GM21737 (cell line): ENCODE measurements around the gene GASK1B.

Experiments
- ATAC-seq: cut with Tn5 transposase; IDR thresholded peaks from one replicate; pipeline ENCODE4 v1.9.1; 2021; ENCODE audit warnings: mild to moderate bottlenecking, moderate library complexity; ENCODE audit not compliant: unreplicated experiment

Gene GASK1B

DNA sequence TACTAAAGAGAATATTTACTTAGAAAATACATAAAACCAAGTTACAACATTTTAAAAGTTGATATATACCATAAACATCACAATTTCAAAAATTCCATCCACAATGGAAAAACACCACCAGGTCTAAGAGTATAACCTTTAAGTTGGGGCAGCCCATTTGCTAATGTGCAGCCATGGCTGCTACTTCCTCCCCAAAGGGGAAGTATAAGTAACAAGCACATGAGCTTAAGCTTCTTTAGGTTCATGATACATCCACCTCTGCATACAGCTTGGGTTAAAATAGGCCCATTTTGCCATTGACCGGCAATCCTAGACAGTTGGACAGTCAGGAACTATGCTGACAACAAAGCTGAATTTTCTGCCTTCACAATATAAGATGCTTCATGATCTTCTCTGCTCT, 16.6 kb upstream of the GASK1B start:
- no peak for ATAC-seq

DNA sequence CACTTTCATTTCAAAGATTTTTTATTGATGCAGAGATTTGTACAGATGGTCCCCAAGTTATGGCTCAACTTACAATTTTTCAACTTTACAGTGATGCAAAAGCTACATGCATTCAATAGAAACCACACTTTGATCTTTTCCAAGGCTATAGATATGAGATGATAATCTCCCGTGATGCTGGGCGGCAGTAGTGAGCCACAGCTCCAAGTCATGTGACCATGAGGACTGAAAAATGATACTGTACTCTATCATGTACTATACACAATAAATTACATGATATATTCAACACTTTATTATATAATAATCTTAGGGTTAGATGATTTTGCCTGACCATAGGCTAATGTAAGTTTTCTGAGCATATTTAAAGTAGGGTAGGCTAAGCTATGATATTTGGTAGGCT, 14.0 kb upstream of the GASK1B start:
- ATAC-seq = no peak

DNA sequence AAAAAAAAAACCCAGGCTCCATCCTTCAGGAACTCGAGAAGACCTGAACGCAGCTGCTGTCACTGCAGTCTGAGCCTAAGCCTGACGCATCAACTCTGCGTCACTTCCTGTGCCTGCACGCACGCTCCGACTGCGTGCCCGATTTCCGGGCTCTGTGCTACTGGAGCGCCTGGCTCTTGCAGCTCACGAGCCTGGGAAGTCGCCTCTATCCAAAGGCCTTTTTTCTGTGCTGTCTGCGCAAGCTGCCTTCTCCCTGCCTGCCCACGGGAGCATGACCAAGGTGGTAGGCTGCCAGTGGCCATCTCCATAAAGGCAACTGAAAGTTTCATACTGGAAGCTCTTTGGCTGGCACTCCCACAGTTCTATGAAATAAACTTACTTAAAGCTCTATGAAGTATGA, 9.9 kb upstream of the GASK1B start:
- ATAC-seq = no peak

DNA sequence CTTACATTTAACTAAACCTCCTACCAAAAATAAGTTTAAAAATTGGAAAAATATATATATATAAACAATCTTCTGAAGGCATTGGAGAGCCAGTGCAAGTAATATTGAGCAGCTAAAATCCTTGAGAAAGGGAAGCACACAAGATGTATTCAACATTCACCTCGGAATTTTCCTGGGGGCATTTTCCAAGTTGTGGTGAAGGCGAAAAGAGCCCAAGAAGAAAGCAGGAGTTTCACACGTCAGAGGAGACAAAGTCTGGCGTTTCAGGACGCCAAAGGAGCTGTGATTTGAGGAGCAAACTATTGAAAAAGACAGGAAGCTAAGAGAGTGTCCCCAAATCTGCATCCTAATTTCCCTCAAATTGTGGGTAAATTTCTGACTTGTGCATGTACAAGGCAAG, 9.1 kb upstream of the GASK1B start:
- no peak for ATAC-seq

DNA sequence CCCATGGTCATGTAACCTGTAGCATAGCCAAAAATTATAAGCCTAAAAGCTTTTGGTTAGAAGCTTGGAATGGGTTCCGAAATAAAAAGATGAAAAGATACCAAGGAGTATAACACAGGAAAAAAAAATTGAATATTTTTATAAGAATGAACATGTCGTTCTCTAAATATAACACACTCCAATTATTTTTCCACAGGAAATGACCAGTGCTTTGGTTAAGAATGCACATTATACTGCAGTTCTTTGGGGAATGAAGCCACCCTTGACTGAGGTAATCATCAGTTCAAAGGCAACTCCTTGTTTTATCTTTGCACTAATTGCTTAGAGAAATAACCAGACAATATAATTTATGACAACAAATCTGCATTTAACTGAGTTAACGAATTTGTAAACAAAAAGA, 6.6 kb upstream of the GASK1B start:
- ATAC-seq = no peak

DNA sequence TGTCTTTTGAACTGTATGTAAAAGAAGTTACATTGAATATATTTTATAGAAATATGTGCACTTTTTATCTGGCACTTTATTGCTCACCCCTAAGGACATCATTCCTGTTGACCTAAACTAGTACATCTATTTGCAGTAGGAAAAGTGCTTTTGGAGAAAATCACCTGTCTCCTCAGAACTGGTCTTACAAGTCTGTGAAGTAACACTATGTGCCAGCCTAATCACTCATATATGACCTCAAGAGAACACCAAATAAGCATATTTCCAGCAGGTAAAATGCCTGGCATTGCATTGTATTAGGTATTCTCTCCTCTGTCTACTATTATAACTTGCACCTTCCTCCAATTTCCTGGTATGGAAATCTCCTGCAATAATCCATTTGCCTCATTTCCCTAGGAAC, 4.0 kb upstream of the GASK1B start:
- ATAC-seq = no peak

DNA sequence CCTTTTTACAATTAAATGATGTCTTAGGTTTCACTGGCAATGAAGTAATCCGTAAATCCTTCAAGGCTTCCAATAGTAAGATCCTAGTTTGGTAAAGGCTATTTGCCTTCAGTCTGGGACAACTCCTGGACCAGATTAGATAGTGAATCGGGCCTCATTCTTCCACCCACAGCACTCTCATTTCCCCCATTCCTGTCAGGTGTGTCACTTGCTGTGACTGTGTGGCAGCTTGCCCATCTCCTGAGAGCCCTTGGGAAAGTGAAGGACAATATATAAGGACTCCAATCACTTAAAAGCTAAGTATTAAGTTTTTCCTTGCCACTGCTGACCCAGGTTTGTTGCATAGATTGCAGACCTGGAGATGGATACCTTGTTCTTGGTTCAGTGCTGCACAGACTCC, 3.3 kb upstream of the GASK1B start:
- ATAC-seq = no peak

DNA sequence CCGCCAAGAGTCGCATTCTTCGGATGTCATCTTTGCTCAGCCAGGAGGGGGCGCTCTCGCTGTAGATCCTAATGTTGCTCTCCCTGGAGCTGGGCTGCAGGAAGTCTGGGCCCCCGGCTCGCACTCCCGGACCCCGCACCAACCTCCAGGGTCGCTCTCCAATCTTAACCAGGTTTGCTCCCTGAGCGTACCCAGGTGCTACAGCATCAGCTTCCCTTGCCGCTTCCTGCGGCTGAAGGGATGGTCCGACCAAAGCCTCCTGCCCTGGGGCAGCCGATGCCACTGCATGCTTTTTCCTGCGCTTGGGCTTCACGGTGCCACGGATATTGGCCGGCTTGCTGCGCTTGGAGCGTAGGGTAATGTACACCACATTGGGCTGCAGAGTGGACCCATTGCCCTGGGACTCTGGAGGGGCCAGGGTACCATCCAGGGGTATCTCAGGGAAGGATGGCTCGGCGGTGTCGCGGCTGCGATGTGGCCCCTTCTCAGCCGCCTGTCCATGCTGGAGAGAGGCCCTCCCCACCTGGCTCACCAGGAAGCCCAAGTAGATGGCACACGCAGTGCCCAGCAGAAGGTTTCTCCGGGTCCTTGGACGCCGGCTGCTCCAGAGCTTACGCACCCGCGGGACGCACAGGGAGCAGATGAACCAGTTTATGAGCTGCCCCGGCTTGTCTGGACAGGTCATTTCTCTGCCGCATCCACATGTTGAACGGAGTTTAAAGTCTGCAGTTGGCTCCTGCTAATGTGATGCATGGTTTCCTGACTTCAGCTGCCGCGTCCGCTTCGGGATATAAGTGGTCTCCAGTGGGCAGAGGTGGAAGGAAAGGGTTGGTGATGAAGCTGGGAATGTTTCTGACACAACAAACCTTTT, 1.9 kb downstream of the GASK1B start:
- ATAC-seq = no peak

DNA sequence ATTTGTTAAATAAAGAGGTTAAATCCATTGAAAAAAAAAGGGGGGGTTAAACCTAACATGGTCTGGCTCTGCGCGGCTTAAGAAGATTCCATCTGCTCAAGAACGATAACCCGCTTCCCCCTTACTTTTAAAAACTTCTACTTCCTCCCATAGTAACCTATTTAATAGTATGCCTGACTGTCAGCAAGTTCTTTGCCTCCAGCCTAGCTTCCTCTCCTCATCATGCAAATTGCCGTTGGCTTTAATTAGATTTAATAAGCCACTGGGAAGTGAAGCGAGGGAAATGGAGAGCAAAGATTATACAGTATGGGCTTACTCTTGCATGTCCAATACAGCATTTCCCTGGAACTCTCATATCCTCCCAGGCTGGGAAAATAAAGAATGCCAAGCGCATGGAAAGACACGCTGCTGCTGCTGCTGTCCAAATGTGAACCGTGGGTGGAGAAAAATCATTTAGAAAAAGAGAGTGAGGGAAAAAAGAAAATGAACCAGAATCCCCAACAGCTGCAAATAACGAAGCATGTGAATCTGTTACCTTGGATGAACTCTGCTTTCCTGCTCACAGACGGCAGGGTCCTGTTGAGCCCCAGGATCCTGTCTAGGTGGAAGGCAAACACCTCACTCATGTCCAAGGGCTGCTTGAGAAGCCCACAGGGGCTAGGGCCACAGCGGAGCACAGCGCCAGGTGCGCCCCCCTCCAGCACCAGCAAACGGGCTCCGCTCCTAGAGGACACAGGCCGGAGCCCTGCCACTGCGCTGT, 2.7 kb downstream of the GASK1B start:
- ATAC-seq = no peak

DNA sequence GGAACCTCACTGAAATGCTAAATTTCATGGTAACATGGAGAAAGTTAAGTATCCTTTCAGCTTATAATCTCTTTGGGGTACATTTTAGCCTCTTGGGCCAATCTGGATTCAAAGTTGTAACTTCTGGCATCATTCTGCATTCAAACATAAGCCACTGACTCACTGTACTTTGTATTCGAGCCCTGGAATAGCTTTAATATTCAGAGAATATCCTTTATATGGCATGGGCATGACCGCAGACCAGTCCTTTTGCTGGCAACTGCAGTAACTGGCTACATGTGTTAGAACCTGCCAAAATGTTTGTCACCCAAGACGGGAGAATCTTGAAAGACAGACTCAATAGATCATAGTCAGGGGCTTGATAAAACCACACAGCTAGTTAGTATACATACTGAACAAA, 3.3 kb downstream of the GASK1B start:
- ATAC-seq = no peak

DNA sequence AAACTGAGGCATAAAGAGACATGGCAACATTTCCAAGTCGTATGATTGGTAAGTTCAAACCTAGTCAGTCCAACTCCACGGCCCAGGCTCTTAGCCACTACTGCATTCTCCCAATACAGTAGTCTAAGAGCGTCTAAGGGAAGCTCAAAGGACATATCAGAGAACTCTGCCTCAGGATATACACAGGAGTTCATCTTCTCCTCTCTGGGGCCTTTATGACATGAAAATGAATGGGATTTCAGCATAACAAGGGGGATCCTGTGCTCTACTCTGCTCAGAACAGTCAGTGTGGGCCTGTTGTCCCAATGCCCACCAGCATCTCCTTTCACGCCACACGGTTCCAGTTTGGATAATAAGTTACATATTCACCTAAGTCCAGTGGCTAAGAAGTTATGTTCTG, 4.2 kb downstream of the GASK1B start:
- no peak for ATAC-seq

DNA sequence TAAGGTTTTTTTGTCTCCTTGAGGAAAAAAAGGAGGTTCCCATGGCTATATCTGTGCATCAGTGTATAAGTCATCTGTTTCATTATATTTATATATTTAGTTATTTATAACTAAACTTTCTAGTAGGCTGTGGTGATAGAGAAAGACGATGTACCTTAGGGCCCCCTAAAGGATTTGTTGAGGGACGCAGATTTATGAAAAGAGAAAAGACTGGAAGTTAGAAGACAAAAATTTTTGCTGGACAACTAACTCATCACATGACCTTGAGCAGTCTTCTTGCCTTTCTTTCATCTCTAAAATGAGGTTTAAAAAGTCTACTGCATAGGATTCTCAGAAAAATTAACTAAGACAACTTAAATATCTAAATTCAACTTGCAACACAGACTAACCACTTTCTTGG, 6.1 kb downstream of the GASK1B start:
- ATAC-seq = no peak

DNA sequence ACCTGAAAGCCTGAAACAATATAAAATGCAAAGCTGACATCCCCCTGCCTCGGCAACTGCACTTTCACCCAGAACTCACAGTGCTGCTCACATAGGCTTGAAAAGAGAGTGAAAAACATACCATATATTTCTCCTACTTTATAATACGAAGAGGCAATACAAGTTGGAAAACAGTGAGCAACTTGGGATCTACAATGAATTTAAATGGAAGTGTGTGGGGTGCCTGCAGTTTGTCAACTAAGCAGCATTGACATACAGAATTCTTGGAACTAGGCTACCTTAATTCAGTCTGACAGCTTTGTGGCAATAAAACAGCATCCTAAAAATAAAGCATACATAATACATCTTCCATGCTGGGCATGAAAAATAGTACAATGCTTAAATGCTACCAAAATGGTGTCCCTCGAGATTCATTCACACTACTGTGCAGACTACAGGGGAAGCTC, 8.0 kb downstream of the GASK1B start:
- no peak for ATAC-seq

DNA sequence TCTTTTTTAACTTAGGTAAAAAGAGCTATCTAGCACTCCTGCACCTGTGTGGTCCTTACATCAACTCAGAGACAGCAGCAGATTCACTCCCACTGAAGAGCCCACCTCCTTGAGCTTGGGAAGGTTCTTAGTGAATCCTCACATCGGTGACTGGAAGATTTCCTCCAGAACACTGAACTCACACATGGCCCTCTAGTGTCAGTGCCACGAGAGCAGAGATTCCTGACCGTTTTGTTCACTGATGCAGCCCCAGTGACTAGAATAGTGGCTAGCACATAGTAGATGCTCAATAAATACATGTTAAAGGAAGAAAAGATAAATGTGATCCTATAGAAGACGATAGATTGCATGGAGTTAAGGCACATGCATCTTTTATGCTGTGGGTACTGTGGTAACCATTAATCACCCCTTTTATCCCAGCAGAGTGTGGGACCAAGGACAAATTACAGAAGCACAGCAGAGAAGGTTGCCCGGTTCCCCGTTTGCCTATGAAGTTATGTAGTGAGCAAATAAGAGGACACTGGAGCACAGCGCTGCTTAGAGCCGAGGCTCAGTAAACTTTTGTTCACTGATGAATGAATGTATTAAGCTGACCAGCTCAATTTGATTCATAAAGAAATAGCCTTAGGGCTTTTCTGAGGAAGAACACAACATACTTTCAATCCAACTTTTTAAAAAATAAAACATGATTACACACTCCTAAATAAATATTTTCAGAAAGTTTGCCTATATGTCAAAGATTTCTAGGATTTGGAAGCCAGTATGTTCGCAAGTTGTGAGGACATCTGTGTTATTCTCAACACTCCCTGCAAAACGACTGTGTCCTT, 8.7 kb downstream of the GASK1B start:
- ATAC-seq = no peak

DNA sequence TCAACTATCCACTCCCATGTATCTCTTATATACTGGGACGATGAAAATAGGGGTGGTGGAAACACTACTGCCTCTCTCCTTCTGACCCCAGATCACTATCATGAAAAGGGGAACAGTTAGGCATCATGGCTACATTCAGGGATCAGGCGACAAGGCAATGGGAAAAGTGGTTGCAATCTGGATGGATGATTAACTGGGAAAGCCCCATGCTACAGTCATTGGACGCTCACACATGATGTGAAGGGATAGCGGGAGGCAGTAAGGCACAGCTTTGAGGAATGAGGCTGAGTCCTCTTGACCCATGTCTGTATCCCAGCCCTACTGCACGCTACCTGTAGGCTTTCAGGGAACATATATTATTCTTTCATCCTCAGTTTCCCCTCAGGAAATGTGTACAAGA, 10.2 kb downstream of the GASK1B start:
- ATAC-seq = no peak

DNA sequence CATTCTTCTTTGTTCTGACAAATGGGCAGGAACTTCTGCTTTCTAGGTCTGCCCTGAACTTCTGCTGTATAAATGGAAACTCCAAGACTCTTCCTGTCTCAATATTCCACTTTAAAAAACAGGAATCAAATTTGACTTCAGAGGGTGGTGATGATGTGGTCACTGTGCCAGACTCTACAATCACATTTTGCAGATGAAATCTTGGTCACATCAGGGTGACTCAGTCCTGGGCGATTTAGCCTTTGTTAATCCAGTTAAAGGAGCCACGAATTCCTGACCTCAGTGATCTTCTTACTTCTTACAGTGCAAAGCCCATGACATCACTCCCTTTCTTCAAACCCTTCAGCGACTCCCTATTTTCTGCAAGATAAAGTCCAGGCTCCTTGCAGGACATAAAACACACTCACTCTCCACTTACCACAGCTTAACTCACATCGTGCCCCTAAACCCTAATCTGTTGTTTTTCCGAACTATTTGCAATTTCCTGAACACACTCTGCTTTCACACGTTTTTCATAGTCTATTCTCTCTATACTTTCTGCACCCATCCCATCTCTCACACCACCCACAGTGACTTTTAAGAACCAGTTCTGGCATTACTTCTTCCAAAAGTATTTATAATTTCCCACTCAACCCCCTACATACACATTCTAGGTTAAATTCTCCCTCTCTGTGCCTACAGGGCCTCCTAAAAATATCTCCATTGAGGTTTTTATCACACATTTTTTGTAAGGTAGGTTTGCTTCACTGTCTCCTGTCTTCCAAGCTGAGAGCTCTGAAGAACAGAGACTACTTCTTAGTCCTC, 11.1 kb downstream of the GASK1B start:
- no peak for ATAC-seq

DNA sequence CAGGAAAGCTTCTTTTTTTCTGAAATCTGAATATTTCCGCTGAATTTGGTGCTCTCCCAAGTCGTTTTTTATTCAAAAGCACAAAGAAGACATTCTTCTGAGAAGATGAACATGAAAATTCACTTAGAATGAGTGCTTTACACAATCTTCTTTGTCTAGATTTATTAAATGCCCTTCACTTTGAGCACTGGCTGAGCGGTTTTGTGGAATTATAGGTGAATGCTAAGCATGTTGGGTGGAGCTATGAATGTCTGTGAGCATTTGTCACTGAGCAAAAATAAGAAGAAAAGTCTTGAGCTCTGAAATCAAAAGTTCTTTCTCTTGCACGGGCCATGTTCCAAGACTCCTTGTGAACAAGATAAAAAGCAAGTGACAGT, 13.1 kb downstream of the GASK1B start:
- ATAC-seq = no peak

DNA sequence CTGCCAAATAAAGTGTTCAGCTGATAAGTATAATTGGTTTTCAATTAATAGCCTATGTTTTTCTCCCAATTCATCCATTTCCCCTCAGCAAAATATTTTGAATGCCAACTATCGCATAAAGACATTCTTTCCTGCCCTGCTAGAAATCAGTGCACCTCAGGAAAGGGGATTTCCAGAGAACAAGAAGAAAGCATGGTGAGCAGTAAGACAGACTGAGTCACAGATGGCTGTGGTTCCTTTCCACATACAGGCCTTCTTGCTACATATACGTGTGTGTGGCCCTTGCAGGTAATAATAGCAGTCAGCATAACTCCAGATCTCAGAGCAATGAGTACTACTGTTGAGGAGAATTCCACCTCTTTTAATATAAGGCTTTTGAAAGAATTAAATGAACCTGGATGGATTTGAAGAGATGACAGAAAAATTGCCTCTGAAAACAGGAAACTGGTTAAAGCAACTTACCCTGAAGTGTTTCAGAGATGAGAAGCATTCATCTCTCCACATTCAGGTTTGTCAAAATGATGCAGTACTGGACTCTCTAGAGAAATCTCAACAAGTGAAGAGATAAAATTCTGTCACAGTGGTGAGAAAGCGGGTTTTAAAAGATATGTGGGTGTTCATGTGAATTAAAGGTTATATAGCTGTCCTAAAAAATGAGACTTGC, 13.6 kb downstream of the GASK1B start:
- no peak for ATAC-seq

DNA sequence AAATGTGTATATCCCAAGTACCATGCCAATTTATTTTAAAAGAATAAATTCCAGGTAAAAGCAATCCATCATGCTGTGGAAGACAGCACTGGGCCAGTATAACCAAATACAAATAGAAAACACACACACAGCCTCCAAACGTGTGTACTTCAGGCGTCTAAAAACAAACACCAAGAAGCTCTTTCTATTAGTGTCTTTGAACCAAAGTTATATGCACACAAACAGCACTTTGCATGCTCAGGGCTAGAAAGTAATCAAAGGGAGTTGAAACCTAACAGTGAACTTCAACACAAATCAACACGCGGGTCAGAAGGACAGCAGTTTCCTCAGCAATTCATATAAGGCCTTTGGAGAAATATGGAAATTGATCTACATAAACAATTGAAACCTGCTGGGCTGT, 15.4 kb downstream of the GASK1B start:
- no peak for ATAC-seq

DNA sequence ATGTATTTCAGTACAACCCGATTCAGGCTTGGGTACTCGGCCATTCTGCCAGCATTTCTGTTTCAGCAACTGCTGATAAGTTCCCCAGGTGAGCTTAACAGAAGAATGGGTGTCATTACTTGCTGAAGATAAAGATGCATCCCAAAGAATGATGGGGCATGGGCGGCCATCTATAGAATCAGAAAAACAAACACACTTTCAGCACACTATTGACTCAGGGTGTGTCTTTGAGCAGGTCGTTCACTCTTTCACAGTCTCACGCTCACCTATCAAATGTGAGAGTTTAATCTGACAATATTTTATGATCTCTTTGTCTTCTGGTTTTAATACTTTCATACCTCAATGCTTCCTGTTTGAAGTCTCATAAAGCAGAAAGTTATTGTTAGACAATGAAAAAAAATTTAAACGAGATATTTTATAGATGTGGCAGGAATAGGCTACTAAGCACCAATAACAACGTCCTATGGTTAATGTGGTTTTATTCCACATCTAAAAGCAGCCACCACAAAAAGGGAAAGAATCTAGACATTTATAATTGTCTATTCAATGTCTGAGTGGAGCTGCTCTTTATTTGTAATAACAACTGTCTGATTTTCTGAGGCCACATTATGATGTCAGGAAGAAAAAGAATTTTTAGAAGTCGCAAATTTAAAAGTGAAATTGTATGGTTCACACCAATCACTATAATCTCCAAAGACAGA, 17.0 kb downstream of the GASK1B start:
- no peak for ATAC-seq
